Activated T-cell treated with anti-CD3 and anti-CD28 coated beads, Interleukin-2, amount 50 U/mL, for 48 hours (primary cell): ENCODE measurements around the gene MRPL1.

Source experiments
- DNase-seq, 2 experiments: peaks; one replicate each; pipeline ENCODE4 v3.0.0-alpha.2; 2020

Gene MRPL1

GRCh38 chr4:77990456-77990855, 127.8 kb downstream of the MRPL1 start:
- no peak for DNase-seq

GRCh38 chr4:77990904-77991358, 128.3 kb downstream of the MRPL1 start:
- no peak for DNase-seq

- DNase-seq = no peak
Measured at GRCh38 chr4:77992581-77992980, 130.0 kb downstream of the MRPL1 start.

GRCh38 chr4:77994194-77994721, 131.6 kb downstream of the MRPL1 start:
- DNase-seq = no peak

- DNase-seq = no peak
Measured at GRCh38 chr4:77996076-77996475, 133.4 kb downstream of the MRPL1 start.

GRCh38 chr4:78001531-78001930, 138.9 kb downstream of the MRPL1 start:
- DNase-seq = no peak

- no peak for DNase-seq
Measured at GRCh38 chr4:78002260-78002659, 139.6 kb downstream of the MRPL1 start.
